MCF 10A (cell line): ENCODE measurements around the gene RETSAT. TPM values are rescaled to one million over a fixed set of nuclear protein-coding genes. Genes with fewer than 3 reads are reported as not detected.

Source experiments
- BruUV-seq: library from RNA; stranded (reverse); fragments of 400-500 nt; replicated peaks from 2 replicates; lab custom pipeline; 2021; lab: Mats Ljungman, UMichigan
- CTCF ChIA-PET: fragments of 300-600 bp; sonication (Branson Sonifier 250); formaldehyde crosslinking; extraction: SDS; loops from one replicate; lab custom pipeline; 2021; ENCODE audit warnings: antibody characterized with exemption, inconsistent platforms; lab: Yijun Ruan, JAX
- POLR2A ChIA-PET: fragments of 300-600, 350-650 bp; sonication (Branson Sonifier 250); formaldehyde crosslinking; extraction: SDS; loops from one replicate; lab custom pipeline; 2020; ENCODE audit warnings: antibody characterized with exemption, inconsistent platforms; lab: Yijun Ruan, JAX
- DNase-seq: peaks from one replicate; pipeline ENCODE4 v3.0.0-alpha.2; 2018; ENCODE audit not compliant: unreplicated experiment
- H3K27ac Mint-ChIP-seq: one replicate; pipeline ENCODE4 v1.8.0; 2022; ENCODE audit warnings: mild to moderate bottlenecking, low read depth, mixed read lengths; ENCODE audit not compliant: unreplicated experiment
- H3K27me3 Mint-ChIP-seq: one replicate; pipeline ENCODE4 v1.8.0; 2022; ENCODE audit warnings: mixed read lengths; ENCODE audit not compliant: insufficient read depth, unreplicated experiment
- H3K36me3 Mint-ChIP-seq: one replicate; pipeline ENCODE4 v1.8.0; 2022; ENCODE audit warnings: mild to moderate bottlenecking, moderate library complexity, mixed read lengths; ENCODE audit not compliant: insufficient read depth, unreplicated experiment
- H3K4me1 Mint-ChIP-seq: one replicate; pipeline ENCODE4 v1.8.0; 2022; ENCODE audit warnings: mixed read lengths; ENCODE audit not compliant: insufficient read depth, unreplicated experiment
- H3K4me3 Mint-ChIP-seq: one replicate; pipeline ENCODE4 v1.8.0; 2022; ENCODE audit warnings: mild to moderate bottlenecking, moderate library complexity, mixed read lengths; ENCODE audit not compliant: unreplicated experiment
- H3K9me3 Mint-ChIP-seq: one replicate; pipeline ENCODE4 v1.8.0; 2022; ENCODE audit warnings: mixed read lengths; ENCODE audit not compliant: unreplicated experiment
- CTCF ChIP-seq: fragments of 200-600 bp; IDR thresholded peaks from one replicate; pipeline ENCODE4 v1.8.0; 2022; ENCODE audit warnings: antibody characterized with exemption, mild to moderate bottlenecking; ENCODE audit not compliant: unreplicated experiment
- intact Hi-C: fragments of 100-400 bp; cut with micrococcal nuclease; formaldehyde crosslinking; loops from 2 replicates; pipeline ENCODE4 v1.14.1; 2022
- total RNA-seq: library from RNA; stranded (reverse); gene quantifications from 2 replicates; pipeline ENCODE4 v1.2.3, GENCODE V29; 2022

RETSAT gene
- total RNA-seq, 1 experiment from 2014 or later = 60.4 TPM

GRCh38 chr2:85377083-85377482 lies 22.8 kb upstream of the RETSAT start:
- TF ChIP-seq CTCF = no peak
- ChIA-PET POLR2A (interaction anchor here (0.9 to 3.0 kb wide), 3 partner anchors 11 to 36 kb away, joined by 3 to 16 read pairs (median 6); partner anchors contain the start of genes ELMOD3 and RETSAT), CTCF (interaction anchor here (0.5 to 1.3 kb wide), 3 partner anchors 18 to 359 kb away, joined by 3 to 4 read pairs (median 4); no protein-coding TSS in a partner anchor)
- no peaks in the 10 kb centered on the region for H3K9me3 Mint-ChIP-seq
- peaks cover 51% of the 10 kb centered on the region for H3K36me3 Mint-ChIP-seq
- H3K27ac Mint-ChIP-seq = peak overlapping the region; percentile 53
- no peak for DNase-seq
- no peaks in the 10 kb centered on the region for H3K27me3 Mint-ChIP-seq
- no TSS peak for BruUV-seq
- H3K4me1 Mint-ChIP-seq = peaks cover 9% of the 10 kb centered on the region
- intact Hi-C loops = no loop called here
- H3K4me3 Mint-ChIP-seq = no peak overlapping the region

- H3K9me3 Mint-ChIP-seq = no peaks in the 10 kb centered on the region
- H3K4me3 Mint-ChIP-seq = no peak overlapping the region
- no peak for TF ChIP-seq CTCF
- H3K27me3 Mint-ChIP-seq = no peaks in the 10 kb centered on the region
- H3K36me3 Mint-ChIP-seq = peaks cover 57% of the 10 kb centered on the region
- no TSS peak for BruUV-seq
- DNase-seq = no peak
- H3K27ac Mint-ChIP-seq = no peak overlapping the region
- ChIA-PET CTCF (interaction anchor here (0.5 to 1.3 kb wide), 3 partner anchors 19 to 104 kb away, joined by 3 read pairs; no protein-coding TSS in a partner anchor), POLR2A (interaction anchor here (0.9 to 3.0 kb wide), 2 partner anchors 22 to 36 kb away, joined by 6 to 16 read pairs; partner anchors contain the start of genes ELMOD3 and RETSAT)
- intact Hi-C loops = no loop called here
- H3K4me1 Mint-ChIP-seq = peaks cover 9% of the 10 kb centered on the region
These were observed 22.1 kb upstream of the RETSAT start for GRCh38 chr2:85376291-85377065.

- no peaks in the 10 kb centered on the region for H3K4me1 Mint-ChIP-seq
- peaks cover 27% of the 10 kb centered on the region for H3K36me3 Mint-ChIP-seq
- no peak for DNase-seq
- no peaks in the 10 kb centered on the region for H3K27me3 Mint-ChIP-seq
- TF ChIP-seq CTCF = no peak
- ChIA-PET CTCF (interaction anchor here (0.6 to 1.4 kb wide), 3 partner anchors 11 to 311 kb away, joined by 3 to 6 read pairs (median 3); no protein-coding TSS in a partner anchor), POLR2A (interaction anchor here (1.2 to 1.6 kb wide), 2 partner anchors 13 to 18 kb away, joined by 3 to 5 read pairs; no protein-coding TSS in a partner anchor)
- BruUV-seq = no TSS peak
- H3K27ac Mint-ChIP-seq = no peak overlapping the region
- intact Hi-C loops = no loop called here
- H3K4me3 Mint-ChIP-seq = no peak overlapping the region
- no peaks in the 10 kb centered on the region for H3K9me3 Mint-ChIP-seq
These were observed 16.7 kb upstream of the RETSAT start for GRCh38 chr2:85371045-85371444.

GRCh38 chr2:85369500-85369899 lies 15.2 kb upstream of the RETSAT start:
- Mint-ChIP-seq H3K4me3 (no peak overlapping the region), H3K27ac (no peak overlapping the region), H3K36me3 (peaks cover 20% of the 10 kb centered on the region), H3K27me3 (no peaks in the 10 kb centered on the region), H3K9me3 (no peaks in the 10 kb centered on the region), H3K4me1 (no peaks in the 10 kb centered on the region)
- intact Hi-C loops = no loop called here
- no peak for DNase-seq
- ChIA-PET CTCF (no interaction called here), POLR2A (interaction anchor here (1.2 kb wide), 1 partner anchor 41 kb away, joined by 3 read pairs; the partner anchor contains the start of gene TGOLN2)
- BruUV-seq = no TSS peak
- no peak for TF ChIP-seq CTCF
